Naive B cell (primary cell): Measurements from ENCODE around the gene SACM1L. TPM values are rescaled to one million over a fixed set of nuclear protein-coding genes. Genes with fewer than 3 reads are reported as not detected.

ENCODE experiments used
- ATAC-seq, 2 donors: fragments of 150-1000 bp; cut with Tn5 transposase; 2 replicates each; pipeline ENCODE4 v1.10.0; 2021; ENCODE audit warnings: low read depth in 2 of 2, mild to moderate bottlenecking in 2 of 2, moderate library complexity in 2 of 2
- DNase-seq: peaks from one replicate; pipeline ENCODE4 v3.0.0; 2022
- H3K27ac Mint-ChIP-seq, 6 donors: one replicate each; pipeline ENCODE4 v1.8.0; 2020 to 2022; ENCODE audit warnings: mild to moderate bottlenecking in 6 of 6, mixed read lengths in 6 of 6, moderate library complexity in 5 of 6, inconsistent platforms in 2 of 6
- H3K27me3 Mint-ChIP-seq, 3 donors: one replicate each; pipeline ENCODE4 v1.8.0; 2021 to 2022; ENCODE audit warnings: mixed read lengths in 3 of 3, mild to moderate bottlenecking in 1 of 3
- H3K36me3 Mint-ChIP-seq, 2 donors: one replicate each; pipeline ENCODE4 v1.8.0; 2020 to 2022; ENCODE audit warnings: mixed read lengths in 2 of 2, inconsistent platforms in 1 of 2, mild to moderate bottlenecking in 1 of 2
- H3K4me1 Mint-ChIP-seq, 3 donors: one replicate each; pipeline ENCODE4 v1.8.0; 2020 to 2022; ENCODE audit warnings: mixed read lengths in 3 of 3, inconsistent platforms in 1 of 3, mild to moderate bottlenecking in 1 of 3, moderate library complexity in 1 of 3
- H3K4me3 Mint-ChIP-seq, 8 donors: one replicate each; pipeline ENCODE4 v1.8.0; 2020 to 2022; ENCODE audit warnings: mild to moderate bottlenecking in 8 of 8, mixed read lengths in 8 of 8, moderate library complexity in 8 of 8, inconsistent platforms in 2 of 8
- H3K9me3 Mint-ChIP-seq, 7 donors: one replicate each; pipeline ENCODE4 v1.8.0; 2020 to 2022; ENCODE audit warnings: mixed read lengths in 7 of 7, mild to moderate bottlenecking in 5 of 7, inconsistent platforms in 2 of 7, moderate library complexity in 1 of 7
- polyA plus RNA-seq, 6 donors: library from polyadenylated mRNA; unstranded; fragments of 300-500 nt; fragmentation: Illumina TruSeq; gene quantifications; one replicate each; pipeline ENCODE4 v1.2.3, GENCODE V29; 2021; ENCODE audit warnings: low read depth in 6 of 6

The SACM1L gene
- polyA plus RNA-seq, 6 donors from 2014 or later: 7.3 to 19.2 (median 15.4) TPM

DNA sequence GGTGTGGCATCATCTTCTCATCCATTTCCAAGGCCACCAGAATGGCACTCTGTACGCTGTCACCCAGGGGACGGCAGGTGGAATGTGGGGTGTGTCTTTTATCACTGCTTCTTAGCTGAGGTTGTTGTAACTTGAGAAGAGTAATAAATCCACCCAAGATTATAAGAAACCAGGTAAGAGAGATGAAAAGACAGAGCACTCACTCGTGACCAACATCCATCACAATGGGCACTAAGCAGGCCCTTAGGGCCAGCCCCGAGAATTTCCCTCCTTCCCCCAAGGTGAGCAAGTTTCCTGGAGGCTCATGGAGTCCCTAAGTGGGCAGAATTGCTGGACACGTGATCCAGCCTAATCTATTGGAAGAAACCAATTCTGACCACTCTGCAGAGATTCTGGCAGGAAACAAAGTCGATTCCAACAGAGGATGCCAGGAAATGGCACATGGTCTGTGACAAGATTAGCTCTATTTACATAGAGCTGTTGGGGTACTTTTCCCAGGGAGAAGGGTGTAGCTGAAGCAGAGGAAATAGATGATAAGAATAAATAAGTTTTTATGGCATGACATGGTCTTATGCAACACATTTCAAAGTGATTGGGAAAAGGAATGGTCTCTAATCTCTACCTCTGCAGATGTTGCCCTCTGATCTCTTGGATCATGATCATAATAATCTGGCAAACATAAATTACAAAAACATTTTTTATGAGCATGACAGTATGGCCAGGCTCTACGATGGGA, 84.7 kb downstream of the SACM1L start:
- DNase-seq: no peak
- no peak for ATAC-seq
- H3K9me3 Mint-ChIP-seq: no peaks in the 10 kb centered on the region
- no peak overlapping the region for H3K4me3 Mint-ChIP-seq
- no peak overlapping the region for H3K27ac Mint-ChIP-seq
- no peaks in the 10 kb centered on the region for H3K36me3 Mint-ChIP-seq
- peaks cover 0 to 6% (median 0%) of the 10 kb centered on the region in 3 donors for H3K4me1 Mint-ChIP-seq
- H3K27me3 Mint-ChIP-seq: peaks cover 0 to 23% (median 12%) of the 10 kb centered on the region in 3 donors

DNA sequence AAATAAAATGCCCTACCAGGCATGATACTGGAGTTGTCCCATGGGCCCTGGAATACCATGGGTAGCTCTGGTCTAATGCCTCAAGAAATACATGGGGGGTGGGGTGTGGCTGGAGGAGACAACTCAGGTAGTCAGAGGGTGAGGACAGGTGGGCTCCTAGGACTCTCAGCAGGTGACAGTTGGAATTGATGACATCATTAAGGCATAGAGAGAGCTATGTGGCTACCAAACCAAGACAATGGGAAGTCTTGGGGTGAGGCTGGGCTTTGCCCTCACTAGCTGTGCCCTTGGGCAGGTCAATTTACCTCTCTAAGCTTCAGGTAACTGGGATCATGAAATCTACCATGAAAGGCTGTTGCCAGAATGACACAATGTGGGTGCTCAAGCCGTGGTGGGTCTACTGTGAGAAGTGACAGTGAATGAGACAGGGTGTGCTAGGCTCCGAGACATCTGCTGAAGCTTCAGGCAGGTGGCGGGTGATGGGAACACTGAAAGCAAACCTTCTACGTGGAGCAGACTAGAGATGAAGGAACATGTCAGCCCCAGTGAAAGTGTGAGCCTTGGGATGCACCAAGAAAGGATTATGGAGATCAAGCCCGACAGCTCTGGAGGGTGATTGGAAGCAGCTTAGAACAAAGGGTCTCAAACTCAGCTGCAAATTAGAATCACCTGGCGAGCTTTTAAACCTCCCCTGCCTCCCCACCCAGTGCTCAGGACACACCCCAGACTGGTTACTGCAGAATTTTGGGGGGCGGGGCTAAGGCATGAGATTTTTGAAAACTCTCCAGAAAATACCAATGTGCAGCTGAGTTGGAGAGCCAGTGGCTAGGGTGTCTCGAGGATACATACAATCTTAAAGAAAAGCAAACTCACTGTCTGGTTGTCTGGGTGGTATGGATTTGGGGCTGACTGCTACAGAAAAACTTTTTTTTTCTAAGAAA, 85.7 kb downstream of the SACM1L start:
- Mint-ChIP-seq H3K27me3 (peaks cover 0 to 23% (median 12%) of the 10 kb centered on the region in 3 donors), H3K4me1 (peaks cover 0 to 6% (median 0%) of the 10 kb centered on the region in 3 donors), H3K4me3 (no peak overlapping the region), H3K9me3 (no peaks in the 10 kb centered on the region), H3K36me3 (no peaks in the 10 kb centered on the region), H3K27ac (peak overlapping the region in 2 of 6 donors; percentile 27 to 42)
- no peak for DNase-seq
- no peak for ATAC-seq

DNA sequence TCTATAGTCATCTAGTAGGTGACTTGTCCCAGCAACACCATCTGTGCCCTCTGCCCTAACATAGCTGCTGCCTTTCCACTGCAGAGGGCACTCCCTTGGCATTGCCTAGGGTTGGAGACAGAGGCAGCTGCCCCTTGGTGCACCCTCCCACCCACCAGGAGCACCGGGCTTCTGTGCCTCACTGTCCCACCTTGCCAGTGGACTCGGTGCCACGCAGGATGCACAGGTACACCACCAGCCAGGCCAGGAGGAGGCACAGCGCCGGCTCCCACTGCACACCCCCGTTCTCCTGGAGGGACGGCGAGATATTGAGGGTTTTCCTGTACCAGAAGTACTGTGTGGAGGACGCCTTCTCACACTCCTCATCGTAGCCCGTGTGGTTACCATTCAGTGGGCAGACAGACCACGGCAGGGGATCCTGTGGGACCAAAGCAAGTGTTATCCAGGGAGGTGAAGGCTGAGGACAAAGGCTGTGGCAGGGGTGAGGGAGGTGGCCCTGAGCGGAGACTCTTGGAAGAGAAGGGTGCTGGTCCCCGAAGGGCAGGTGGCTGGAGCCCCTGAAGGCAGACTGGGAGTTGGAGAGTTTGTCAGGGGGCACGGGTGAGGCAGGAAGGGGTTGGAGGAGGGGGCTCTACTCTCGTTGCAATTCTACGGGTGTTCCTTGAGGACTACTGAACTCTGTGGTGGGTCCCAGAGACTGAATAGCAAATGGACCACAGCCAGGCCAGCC, 86.5 kb downstream of the SACM1L start:
- no peak overlapping the region for H3K27ac Mint-ChIP-seq
- peaks cover 0 to 6% (median 0%) of the 10 kb centered on the region in 3 donors for H3K4me1 Mint-ChIP-seq
- no peaks in the 10 kb centered on the region for H3K36me3 Mint-ChIP-seq
- no peaks in the 10 kb centered on the region for H3K9me3 Mint-ChIP-seq
- H3K4me3 Mint-ChIP-seq: no peak overlapping the region
- H3K27me3 Mint-ChIP-seq: peaks cover 0 to 23% (median 12%) of the 10 kb centered on the region in 3 donors
- ATAC-seq (no peak), DNase-seq (no peak)

DNA sequence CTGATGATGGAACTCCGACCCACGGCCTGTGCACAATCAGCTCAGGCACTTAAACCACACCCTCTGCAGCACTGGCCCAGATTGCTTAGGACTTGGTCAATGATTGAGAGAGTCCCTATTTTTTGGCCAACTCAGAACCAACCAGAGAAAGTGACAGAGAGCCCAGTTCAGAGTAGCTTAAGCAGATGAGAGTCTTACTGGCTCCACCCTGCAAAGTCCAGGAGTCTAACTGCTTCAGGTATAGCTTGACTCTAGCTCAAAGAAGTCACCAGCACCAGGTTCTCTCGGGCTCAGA, 87.1 kb downstream of the SACM1L start:
- Mint-ChIP-seq H3K27me3 (peaks cover 0 to 20% (median 12%) of the 10 kb centered on the region in 3 donors), H3K36me3 (no peaks in the 10 kb centered on the region), H3K4me1 (peaks cover 0 to 6% (median 0%) of the 10 kb centered on the region in 3 donors), H3K27ac (no peak overlapping the region), H3K9me3 (no peaks in the 10 kb centered on the region), H3K4me3 (no peak overlapping the region)
- ATAC-seq: no peak
- no peak for DNase-seq

DNA sequence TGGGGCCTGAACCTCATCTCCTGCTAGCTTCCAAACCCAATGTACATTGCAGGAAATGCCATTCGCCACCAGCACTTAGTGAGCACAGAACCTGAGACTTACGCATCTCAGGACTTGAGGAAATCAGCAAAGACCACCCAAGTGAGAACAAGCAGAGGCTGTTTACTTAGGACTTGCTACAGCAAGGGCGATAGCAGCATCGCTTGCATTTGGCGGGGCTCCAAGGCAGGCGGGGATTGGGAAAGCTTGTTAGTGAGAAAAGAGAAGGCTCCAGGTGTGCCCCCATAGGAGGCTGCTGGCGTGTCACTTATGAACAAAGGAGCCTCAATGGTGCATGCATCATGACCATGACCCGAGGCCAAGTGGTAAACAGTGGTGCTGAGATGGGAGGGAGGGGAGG, 87.4 kb downstream of the SACM1L start:
- DNase-seq (no peak), ATAC-seq (no peak)
- Mint-ChIP-seq H3K27ac (no peak overlapping the region), H3K9me3 (no peaks in the 10 kb centered on the region), H3K36me3 (no peaks in the 10 kb centered on the region), H3K4me3 (no peak overlapping the region), H3K27me3 (peaks cover 0 to 16% (median 10%) of the 10 kb centered on the region in 3 donors), H3K4me1 (peaks cover 0 to 4% (median 0%) of the 10 kb centered on the region in 3 donors)

DNA sequence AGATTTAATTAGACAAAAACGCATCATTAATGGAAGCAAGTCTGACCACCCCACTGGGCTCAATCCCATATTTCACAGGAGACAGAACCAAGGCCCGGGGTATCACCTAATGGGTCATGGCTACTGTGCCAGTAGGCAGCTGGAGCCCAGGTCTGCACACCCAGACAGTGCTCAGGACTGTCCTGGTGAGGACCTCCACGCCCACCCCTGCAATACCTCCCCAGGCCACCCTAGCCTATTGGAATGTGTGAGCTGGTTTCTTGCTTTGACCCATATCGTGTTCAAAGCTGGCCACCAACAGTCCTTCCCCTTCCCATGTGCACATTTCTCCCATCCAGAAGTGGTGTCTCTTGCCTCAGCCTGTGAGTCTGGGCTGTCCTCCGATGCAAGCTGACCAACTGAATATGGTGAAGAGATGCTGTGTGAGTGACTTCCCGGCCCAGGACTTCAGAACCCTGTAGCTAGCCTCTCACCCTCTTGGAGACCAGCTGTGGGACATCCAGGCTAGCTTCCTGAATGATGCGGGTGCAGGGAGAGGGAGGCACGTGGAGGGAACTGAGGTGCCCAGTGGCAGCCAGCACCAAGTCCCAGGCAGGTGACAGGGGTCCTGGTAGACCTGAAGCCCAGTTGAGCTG, 88.0 kb downstream of the SACM1L start:
- H3K36me3 Mint-ChIP-seq: no peaks in the 10 kb centered on the region
- peaks cover 0 to 10% (median 5%) of the 10 kb centered on the region in 3 donors for H3K27me3 Mint-ChIP-seq
- no peak overlapping the region for H3K4me3 Mint-ChIP-seq
- H3K27ac Mint-ChIP-seq: no peak overlapping the region
- no peak for DNase-seq
- H3K4me1 Mint-ChIP-seq: no peaks in the 10 kb centered on the region
- no peaks in the 10 kb centered on the region for H3K9me3 Mint-ChIP-seq
- no peak for ATAC-seq

DNA sequence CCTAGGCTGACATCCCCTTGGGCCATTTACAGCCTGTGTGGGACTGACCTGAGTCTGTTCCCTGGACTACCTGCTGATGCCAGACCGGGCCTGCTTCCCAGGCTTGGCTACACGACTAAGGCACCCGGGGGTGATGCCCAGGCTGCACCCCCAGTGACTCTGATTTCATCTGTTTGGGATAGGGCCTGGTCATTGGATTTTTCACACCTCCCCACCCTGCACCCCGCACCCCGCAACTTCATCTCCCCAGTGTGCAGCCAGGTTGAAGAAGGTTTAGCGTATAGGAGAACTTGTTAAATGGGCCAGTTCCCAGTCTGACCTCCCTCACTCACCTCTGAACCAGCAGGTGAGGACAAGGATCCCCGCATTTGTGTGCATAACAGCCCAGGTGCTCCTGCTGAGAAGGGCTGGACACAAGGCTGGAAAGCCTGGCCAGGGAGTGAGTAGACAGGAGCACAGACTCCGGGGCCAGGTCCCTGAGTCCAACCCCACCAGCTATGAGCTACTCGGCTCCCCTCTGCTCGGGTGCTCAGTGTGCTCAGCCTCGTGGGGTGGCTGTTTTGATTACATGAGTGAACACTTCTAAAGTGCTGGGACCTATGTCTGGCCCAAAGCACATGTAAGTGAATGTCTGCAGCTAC, 88.7 kb downstream of the SACM1L start:
- no peak for DNase-seq
- Mint-ChIP-seq H3K36me3 (no peaks in the 10 kb centered on the region), H3K4me1 (no peaks in the 10 kb centered on the region), H3K27me3 (peaks cover 0 to 8% (median 5%) of the 10 kb centered on the region in 3 donors), H3K27ac (no peak overlapping the region), H3K4me3 (no peak overlapping the region), H3K9me3 (no peaks in the 10 kb centered on the region)
- ATAC-seq: no peak

DNA sequence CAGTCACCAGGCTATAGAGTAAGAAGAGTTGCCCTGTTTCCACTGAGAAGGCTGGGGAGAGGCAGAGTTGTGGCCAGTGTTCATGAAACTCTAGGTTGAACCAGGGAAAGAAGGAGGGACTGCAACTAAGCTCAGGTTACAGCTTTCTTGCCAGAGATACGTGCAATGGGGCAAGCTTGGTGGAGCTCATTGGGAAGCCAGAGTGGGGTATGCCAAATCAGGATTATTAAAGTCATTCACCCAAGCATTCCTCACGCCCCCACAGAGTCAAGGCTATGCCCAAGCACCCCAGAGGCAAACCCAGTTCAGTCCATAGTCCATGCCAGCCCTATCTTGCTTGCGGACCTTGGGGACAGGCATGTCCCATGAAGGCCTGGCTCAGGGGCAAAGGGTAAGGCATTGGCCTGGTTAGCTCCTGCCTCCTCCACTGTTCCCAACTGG, 89.6 kb downstream of the SACM1L start:
- Mint-ChIP-seq H3K27ac (no peak overlapping the region), H3K4me1 (no peaks in the 10 kb centered on the region), H3K27me3 (peaks cover 0 to 8% (median 5%) of the 10 kb centered on the region in 3 donors), H3K4me3 (no peak overlapping the region), H3K36me3 (no peaks in the 10 kb centered on the region), H3K9me3 (no peaks in the 10 kb centered on the region)
- DNase-seq (no peak), ATAC-seq (no peak)

DNA sequence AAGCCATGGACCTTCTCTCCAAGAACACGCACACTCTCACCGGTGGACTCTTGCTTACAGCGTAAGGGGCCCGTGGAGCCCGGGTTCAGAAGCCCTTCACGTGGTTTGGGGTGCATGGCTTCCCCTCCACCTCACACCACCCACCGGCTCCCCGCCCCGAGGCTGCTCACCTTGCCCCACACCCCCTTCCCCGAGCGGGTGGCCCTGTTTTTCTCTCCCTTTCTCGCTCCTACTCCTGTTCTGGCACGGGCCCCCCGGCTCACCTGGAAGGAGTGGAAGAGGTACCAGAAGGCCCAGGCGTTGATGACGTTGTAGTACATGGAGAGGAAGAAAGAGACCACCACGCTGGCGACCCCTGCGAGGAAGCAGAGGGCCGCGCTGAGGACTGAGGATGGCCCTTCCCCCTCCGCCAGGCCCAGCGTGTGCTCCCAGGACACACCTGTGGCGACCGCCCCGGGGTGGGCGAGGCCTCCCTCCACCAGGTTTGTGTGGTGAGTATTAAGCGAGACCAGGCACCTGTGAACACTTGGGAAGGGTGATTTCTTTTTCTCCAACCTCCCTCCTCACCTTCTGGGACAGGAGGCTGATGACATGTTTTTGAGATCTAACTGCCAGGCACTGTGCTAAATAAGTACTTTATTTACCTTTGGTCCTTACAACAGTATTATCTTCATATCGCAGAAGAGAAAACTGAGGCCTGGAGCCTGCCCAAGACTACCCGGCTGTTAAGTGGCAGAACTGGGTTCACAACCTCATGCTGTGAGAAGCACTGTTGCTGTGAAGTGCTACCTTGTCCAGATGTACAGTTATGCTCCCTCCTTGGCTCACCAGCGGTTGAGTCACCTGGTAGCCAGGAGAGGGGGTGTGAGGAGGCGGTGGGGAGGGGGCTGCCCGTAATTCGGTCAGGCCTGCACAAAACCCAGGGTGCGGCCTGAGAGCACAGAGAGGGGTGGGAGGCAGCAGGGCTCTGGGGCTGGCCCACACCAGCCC, 90.8 kb downstream of the SACM1L start:
- peaks cover 0 to 2% (median under 1%) of the 10 kb centered on the region in 3 donors for H3K27me3 Mint-ChIP-seq
- H3K4me3 Mint-ChIP-seq: no peak overlapping the region
- DNase-seq (no peak), ATAC-seq (no peak)
- H3K27ac Mint-ChIP-seq: no peak overlapping the region
- H3K36me3 Mint-ChIP-seq: no peaks in the 10 kb centered on the region
- peaks cover 0 to 12% (median 7%) of the 10 kb centered on the region in 7 donors for H3K9me3 Mint-ChIP-seq
- no peaks in the 10 kb centered on the region for H3K4me1 Mint-ChIP-seq

DNA sequence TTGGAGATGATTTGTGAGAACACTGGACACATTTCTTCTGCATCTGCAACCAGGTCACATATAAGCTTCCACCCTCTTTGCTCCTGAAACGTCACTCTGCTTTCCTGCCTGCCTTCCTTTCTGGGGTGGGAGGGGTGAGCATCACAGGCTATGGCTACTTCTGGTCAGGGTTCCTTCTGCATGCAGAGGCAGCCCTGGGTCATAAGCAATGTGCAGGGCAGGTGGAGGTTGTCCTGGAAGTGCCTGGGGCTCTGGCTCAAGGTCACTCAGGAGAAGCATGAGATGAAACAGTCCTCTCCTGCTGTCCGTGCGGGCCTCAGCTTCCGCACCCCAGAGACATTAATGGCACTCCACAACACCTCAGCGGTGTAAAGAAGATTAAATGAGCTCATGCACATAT, 92.1 kb downstream of the SACM1L start:
- no peaks in the 10 kb centered on the region for H3K4me1 Mint-ChIP-seq
- H3K36me3 Mint-ChIP-seq: no peaks in the 10 kb centered on the region
- DNase-seq (no peak), ATAC-seq (no peak)
- no peak overlapping the region for H3K4me3 Mint-ChIP-seq
- no peak overlapping the region for H3K27ac Mint-ChIP-seq
- H3K27me3 Mint-ChIP-seq: no peaks in the 10 kb centered on the region
- H3K9me3 Mint-ChIP-seq: peaks cover 0 to 13% (median 8%) of the 10 kb centered on the region in 7 donors

DNA sequence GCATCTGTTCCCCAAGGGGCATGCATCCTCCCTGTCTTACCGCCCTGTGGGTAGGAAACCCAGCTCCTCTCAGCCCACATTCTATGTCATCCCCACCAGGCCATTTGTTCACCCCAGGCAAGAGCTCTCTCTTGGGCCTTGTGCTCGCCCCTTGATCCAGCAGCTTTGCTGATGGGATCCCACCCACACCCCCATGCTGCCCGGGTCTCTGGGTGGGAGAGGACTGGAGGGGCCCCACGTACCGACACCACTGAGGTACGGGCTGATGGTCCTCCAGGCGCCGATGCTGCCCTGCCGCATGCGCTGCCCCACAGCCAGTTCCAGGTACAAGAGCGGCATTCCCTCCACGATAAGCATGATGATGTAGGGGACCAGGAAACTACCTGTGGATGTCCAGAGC, 92.6 kb downstream of the SACM1L start:
- peaks cover 0 to under 1% (median 0%) of the 10 kb centered on the region in 3 donors for H3K27me3 Mint-ChIP-seq
- DNase-seq (no peak), ATAC-seq (no peak)
- no peaks in the 10 kb centered on the region for H3K36me3 Mint-ChIP-seq
- no peaks in the 10 kb centered on the region for H3K4me1 Mint-ChIP-seq
- H3K4me3 Mint-ChIP-seq: no peak overlapping the region
- H3K27ac Mint-ChIP-seq: no peak overlapping the region
- H3K9me3 Mint-ChIP-seq: peaks cover 0 to 13% (median 8%) of the 10 kb centered on the region in 7 donors

DNA sequence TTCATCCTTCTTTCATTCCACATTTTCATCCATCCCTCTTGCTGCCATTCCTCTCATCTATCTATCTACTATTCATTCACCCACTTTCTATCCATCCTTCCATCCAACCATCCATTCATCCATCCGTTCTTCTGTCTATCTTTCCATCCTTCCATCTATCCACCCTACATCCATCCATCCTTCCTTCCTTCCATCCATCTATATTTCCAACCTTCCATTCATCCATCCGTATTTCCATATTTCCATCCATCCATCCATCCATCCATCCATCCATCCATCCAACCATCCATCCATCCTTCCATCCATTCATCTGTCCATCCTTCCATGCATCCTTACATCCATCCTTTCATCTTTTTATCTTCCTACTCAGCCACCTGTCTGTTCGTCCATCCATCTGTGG, 93.2 kb downstream of the SACM1L start:
- H3K27ac Mint-ChIP-seq: no peak overlapping the region
- peaks cover 0 to 6% (median 0%) of the 10 kb centered on the region in 3 donors for H3K27me3 Mint-ChIP-seq
- H3K36me3 Mint-ChIP-seq: no peaks in the 10 kb centered on the region
- ATAC-seq: no peak
- H3K9me3 Mint-ChIP-seq: peaks cover 0 to 13% (median 8%) of the 10 kb centered on the region in 7 donors
- H3K4me3 Mint-ChIP-seq: no peak overlapping the region
- DNase-seq: no peak
- no peaks in the 10 kb centered on the region for H3K4me1 Mint-ChIP-seq
